SK-N-SH treated with all-trans-retinoic acid at 6 μM for 48 hours (cell line): ENCODE results near the gene MRPS22.

Experiments
- ATAC-seq: fragments of 200-7000 bp; cut with Tn5 transposase; 3 replicates; pipeline ENCODE4 v1.9.1; 2020; ENCODE audit warnings: mild to moderate bottlenecking, moderate library complexity
- ARNTL ChIP-seq: fragments of 450-650 bp; formaldehyde crosslinking; IDR thresholded peaks from 2 replicates; pipeline ENCODE4 v1.5.0; 2020; ENCODE audit warnings: low read depth, mild to moderate bottlenecking, moderate library complexity, borderline replicate concordance
- BACH2 ChIP-seq: fragments of 250-450 bp; sonication (Bioruptor Pico); IDR thresholded peaks from 2 replicates; pipeline ENCODE4 v1.9.0; 2021; ENCODE audit warnings: mild to moderate bottlenecking, borderline replicate concordance
- CREB5 ChIP-seq: fragments of 250-450 bp; sonication (Bioruptor Pico); IDR thresholded peaks from 2 replicates; pipeline ENCODE4 v1.5.1; 2020; ENCODE audit warnings: low read depth, mild to moderate bottlenecking, moderate library complexity
- CSDC2 ChIP-seq: fragments of 250-450 bp; sonication (Bioruptor Pico); IDR thresholded peaks from 2 replicates; pipeline ENCODE4 v1.5.0; 2020; ENCODE audit warnings: mild to moderate bottlenecking, moderate library complexity
- CSRNP3 ChIP-seq: fragments of 250-450 bp; sonication (Bioruptor Pico); IDR thresholded peaks from 2 replicates; pipeline ENCODE4 v1.5.1; 2021; ENCODE audit warnings: mild to moderate bottlenecking, moderate library complexity
- ESRRG ChIP-seq: fragments of 250-450 bp; sonication (Bioruptor Pico); IDR thresholded peaks from 2 replicates; pipeline ENCODE4 v1.6.1; 2021; ENCODE audit warnings: mild to moderate bottlenecking
- GLIS3 ChIP-seq: fragments of 250-450 bp; sonication (Bioruptor Pico); IDR thresholded peaks from 2 replicates; pipeline ENCODE4 v1.5.0; 2020; ENCODE audit warnings: mild to moderate bottlenecking, moderate library complexity
- ISL1 ChIP-seq: fragments of 250-450 bp; sonication (Bioruptor Pico); IDR thresholded peaks from 2 replicates; pipeline ENCODE4 v2.1.2; 2022; ENCODE audit warnings: mild to moderate bottlenecking, moderate library complexity
- OSR1 ChIP-seq: fragments of 250-450 bp; sonication (Bioruptor Pico); IDR thresholded peaks from 2 replicates; pipeline ENCODE4 v1.8.0; 2022; ENCODE audit warnings: moderate library complexity, mild to moderate bottlenecking, inconsistent platforms
- PATZ1 ChIP-seq: fragments of 250-450 bp; sonication (Bioruptor Pico); IDR thresholded peaks from 2 replicates; pipeline ENCODE4 v1.8.0; 2020; ENCODE audit warnings: mild to moderate bottlenecking, moderate library complexity, borderline replicate concordance
- PPARA ChIP-seq: fragments of 250-450 bp; sonication (Bioruptor Pico); IDR thresholded peaks from 2 replicates; pipeline ENCODE4 v1.5.0; 2020; ENCODE audit warnings: mild to moderate bottlenecking, borderline replicate concordance
- RARB ChIP-seq: fragments of 250-450 bp; sonication (Bioruptor Pico); IDR thresholded peaks from 2 replicates; pipeline ENCODE4 v1.8.0; 2021; ENCODE audit warnings: mild to moderate bottlenecking, moderate library complexity
- SNAI2 ChIP-seq: fragments of 250-450 bp; sonication (Bioruptor Pico); IDR thresholded peaks from 2 replicates; pipeline ENCODE4 v1.5.0; 2020; ENCODE audit warnings: mild to moderate bottlenecking, moderate library complexity
- TCF4 ChIP-seq: fragments of 250-450 bp; sonication (Bioruptor Pico); IDR thresholded peaks from 2 replicates; pipeline ENCODE4 v1.8.0; 2021; ENCODE audit warnings: mild to moderate bottlenecking, moderate library complexity, borderline replicate concordance
- TOX ChIP-seq: fragments of 250-450 bp; sonication (Bioruptor Pico); IDR thresholded peaks from 2 replicates; pipeline ENCODE4 v1.8.0; 2021; ENCODE audit warnings: mild to moderate bottlenecking, moderate library complexity, borderline replicate concordance
- ZFP3 ChIP-seq: fragments of 250-450 bp; sonication (Bioruptor Pico); IDR thresholded peaks from 2 replicates; pipeline ENCODE4 v1.5.0; 2020; ENCODE audit warnings: mild to moderate bottlenecking, moderate library complexity
- ZFP30 ChIP-seq: fragments of 450-650 bp; formaldehyde crosslinking; IDR thresholded peaks from 2 replicates; pipeline ENCODE4 v1.5.0; 2022; ENCODE audit warnings: mild to moderate bottlenecking, moderate library complexity
- ZNF70 ChIP-seq: fragments of 450-650 bp; formaldehyde crosslinking; IDR thresholded peaks from 2 replicates; pipeline ENCODE4 v1.5.0; 2020; ENCODE audit warnings: mild to moderate bottlenecking, moderate library complexity
- ZNF8 ChIP-seq: fragments of 450-650 bp; formaldehyde crosslinking; IDR thresholded peaks from 2 replicates; pipeline ENCODE4 v1.5.0; 2020; ENCODE audit warnings: mild to moderate bottlenecking, moderate library complexity
- TF ChIP-seq, protein P1 (sequence below): fragments of 250-450 bp; sonication (Bioruptor Pico); IDR thresholded peaks from 2 replicates; pipeline ENCODE4 v1.8.0; 2021; ENCODE audit warnings: low read depth, mild to moderate bottlenecking, moderate library complexity, borderline replicate concordance

Gene MRPS22

GRCh38 chr3:139303216-139303615 lies 40.6 kb upstream of the MRPS22 start:
- TF ChIP-seq ESRRG (no peak), ZFP30 (CRISPR knock-in tag) (no peak), CSRNP3 (CRISPR knock-in tag) (no peak), CREB5 (CRISPR knock-in tag) (no peak), ISL1 (no peak), SNAI2 (CRISPR knock-in tag) (no peak), PATZ1 (CRISPR knock-in tag) (no peak), TOX (CRISPR knock-in tag) (no peak), BACH2 (no peak)
- TF ChIP-seq, protein P1, sequence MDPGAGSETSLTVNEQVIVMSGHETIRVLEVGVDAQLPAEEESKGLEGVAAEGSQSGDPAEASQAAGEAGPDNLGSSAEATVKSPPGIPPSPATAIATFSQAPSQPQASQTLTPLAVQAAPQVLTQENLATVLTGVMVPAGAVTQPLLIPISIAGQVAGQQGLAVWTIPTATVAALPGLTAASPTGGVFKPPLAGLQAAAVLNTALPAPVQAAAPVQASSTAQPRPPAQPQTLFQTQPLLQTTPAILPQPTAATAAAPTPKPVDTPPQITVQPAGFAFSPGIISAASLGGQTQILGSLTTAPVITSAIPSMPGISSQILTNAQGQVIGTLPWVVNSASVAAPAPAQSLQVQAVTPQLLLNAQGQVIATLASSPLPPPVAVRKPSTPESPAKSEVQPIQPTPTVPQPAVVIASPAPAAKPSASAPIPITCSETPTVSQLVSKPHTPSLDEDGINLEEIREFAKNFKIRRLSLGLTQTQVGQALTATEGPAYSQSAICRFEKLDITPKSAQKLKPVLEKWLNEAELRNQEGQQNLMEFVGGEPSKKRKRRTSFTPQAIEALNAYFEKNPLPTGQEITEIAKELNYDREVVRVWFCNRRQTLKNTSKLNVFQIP (CRISPR knock-in tag): no peak
- no peak for ATAC-seq

DNA sequence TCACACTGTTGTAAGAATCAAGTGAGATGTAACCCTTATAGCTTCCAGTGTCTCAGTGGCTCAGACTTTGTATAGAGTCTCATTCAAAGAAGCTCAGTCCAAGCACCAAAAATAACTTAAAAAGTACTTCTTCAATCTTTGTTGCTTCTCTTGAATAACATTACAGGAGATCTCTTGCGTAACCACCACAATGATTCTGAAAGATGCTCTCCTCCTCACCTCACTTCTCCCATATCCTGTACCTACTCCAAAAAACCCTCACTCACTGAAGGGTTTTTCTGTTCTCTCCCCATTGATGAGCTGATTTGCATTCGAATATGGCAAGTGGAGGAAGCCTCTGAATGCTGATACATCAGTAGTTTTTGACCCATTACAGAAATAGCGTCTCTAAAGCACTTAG lies 39.4 kb upstream of the MRPS22 start:
- TF ChIP-seq ZFP3 (CRISPR knock-in tag) (no peak), TOX (CRISPR knock-in tag) (no peak), PATZ1 (CRISPR knock-in tag) (no peak), ISL1 (no peak)
- no peak for ATAC-seq

GRCh38 chr3:139306078-139306477 lies 37.7 kb upstream of the MRPS22 start:
- TF ChIP-seq OSR1 (no peak), GLIS3 (no peak), PATZ1 (CRISPR knock-in tag) (no peak), ZNF8 (no peak), ARNTL (no peak), ESRRG (no peak), ZFP30 (CRISPR knock-in tag) (no peak), ISL1 (no peak), SNAI2 (CRISPR knock-in tag) (no peak), ZFP3 (CRISPR knock-in tag) (no peak)
- ATAC-seq: no peak

DNA sequence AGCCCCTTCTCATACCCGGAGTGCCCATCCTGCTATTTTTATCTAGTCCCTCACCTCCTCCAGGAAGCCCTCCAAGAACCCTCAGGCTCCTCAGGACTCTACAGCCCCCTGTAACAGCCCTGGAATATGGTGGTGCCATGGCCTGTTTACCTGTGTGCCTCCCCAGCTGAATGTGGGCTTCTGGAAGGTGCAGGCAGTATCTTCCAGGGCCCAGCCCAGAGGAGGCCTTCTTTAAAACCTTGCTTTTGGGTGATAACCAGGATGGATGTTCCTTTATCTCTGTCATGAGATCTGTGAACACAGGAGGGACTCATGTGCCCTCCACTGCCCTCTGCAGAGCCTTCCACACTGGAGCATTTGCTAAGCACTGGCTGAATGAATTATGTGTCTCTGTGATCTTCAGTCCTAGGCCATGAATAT lies 36.7 kb upstream of the MRPS22 start:
- no peak for ATAC-seq
- TF ChIP-seq BACH2: no peak
- TF ChIP-seq PATZ1 (CRISPR knock-in tag): no peak
- no peak for TF ChIP-seq CREB5 (CRISPR knock-in tag)
- no peak for TF ChIP-seq ZFP30 (CRISPR knock-in tag)
- TF ChIP-seq CSRNP3 (CRISPR knock-in tag): no peak
- no peak for TF ChIP-seq ZFP3 (CRISPR knock-in tag)
- TF ChIP-seq ARNTL: no peak
- no peak for TF ChIP-seq ESRRG
- no peak for TF ChIP-seq CSDC2 (CRISPR knock-in tag)
- TF ChIP-seq OSR1: no peak
- TF ChIP-seq TOX (CRISPR knock-in tag): no peak
- TF ChIP-seq PPARA: no peak
- no peak for TF ChIP-seq TCF4 (CRISPR knock-in tag)
- TF ChIP-seq ZNF70: no peak
- no peak for TF ChIP-seq ZNF8
- TF ChIP-seq RARB: no peak
